Stimulated activated CD8-positive, alpha-beta memory T cell treated with anti-CD3 and anti-CD28 coated beads, Interleukin-12 subunit alpha, Interleukin-12 subunit beta, amount 100 ng/mL, for 1 hour (primary cell): Measurements from ENCODE around the gene USP6NL.

Source experiments
- DNase-seq: peaks from one replicate; pipeline ENCODE4 v3.0.0-alpha.2; 2020; ENCODE audit warnings: low read depth

Gene USP6NL

GRCh38 chr10:11414314-11415038 lies 197.0 kb downstream of the USP6NL start:
- no peak for DNase-seq

GRCh38 chr10:11411926-11412545 lies 199.4 kb downstream of the USP6NL start:
- no peak for DNase-seq

- DNase-seq, result no peak
These were observed 202.1 kb downstream of the USP6NL start for GRCh38 chr10:11409357-11409756.

GRCh38 chr10:11407939-11408338 lies 203.5 kb downstream of the USP6NL start:
- no peak for DNase-seq

GRCh38 chr10:11406746-11407145 lies 204.7 kb downstream of the USP6NL start:
- DNase-seq, result no peak

- DNase-seq, result no peak
These were observed 206.5 kb downstream of the USP6NL start for GRCh38 chr10:11404901-11405300.
